HG02678 (cell line): ENCODE measurements around the gene NCOR2.

ENCODE experiments used
- ATAC-seq: cut with Tn5 transposase; IDR thresholded peaks from one replicate; pipeline ENCODE4 v1.9.1; 2021; ENCODE audit warnings: mild to moderate bottlenecking, moderate library complexity; ENCODE audit not compliant: unreplicated experiment

NCOR2 gene

DNA sequence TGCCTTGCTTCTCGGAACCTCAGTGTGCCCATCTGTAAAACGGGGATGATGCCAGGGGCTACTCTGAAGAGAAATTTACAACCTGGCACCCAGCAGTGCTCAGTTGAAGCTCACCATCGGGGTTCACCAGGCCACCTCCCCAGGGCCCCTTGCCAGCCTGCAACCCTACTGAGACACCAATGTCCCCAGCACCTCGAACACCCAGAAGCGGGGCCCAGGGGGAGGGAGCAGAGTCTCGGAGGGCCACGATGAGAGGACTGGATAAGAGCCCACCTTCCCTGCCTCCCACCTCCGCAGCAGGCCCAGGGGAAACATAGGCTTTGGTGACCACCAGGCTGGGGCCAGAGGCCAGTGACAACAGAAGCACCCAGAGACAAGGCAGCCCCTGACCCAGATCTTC, 22.4 kb downstream of the NCOR2 start:
- ATAC-seq, result no peak

DNA sequence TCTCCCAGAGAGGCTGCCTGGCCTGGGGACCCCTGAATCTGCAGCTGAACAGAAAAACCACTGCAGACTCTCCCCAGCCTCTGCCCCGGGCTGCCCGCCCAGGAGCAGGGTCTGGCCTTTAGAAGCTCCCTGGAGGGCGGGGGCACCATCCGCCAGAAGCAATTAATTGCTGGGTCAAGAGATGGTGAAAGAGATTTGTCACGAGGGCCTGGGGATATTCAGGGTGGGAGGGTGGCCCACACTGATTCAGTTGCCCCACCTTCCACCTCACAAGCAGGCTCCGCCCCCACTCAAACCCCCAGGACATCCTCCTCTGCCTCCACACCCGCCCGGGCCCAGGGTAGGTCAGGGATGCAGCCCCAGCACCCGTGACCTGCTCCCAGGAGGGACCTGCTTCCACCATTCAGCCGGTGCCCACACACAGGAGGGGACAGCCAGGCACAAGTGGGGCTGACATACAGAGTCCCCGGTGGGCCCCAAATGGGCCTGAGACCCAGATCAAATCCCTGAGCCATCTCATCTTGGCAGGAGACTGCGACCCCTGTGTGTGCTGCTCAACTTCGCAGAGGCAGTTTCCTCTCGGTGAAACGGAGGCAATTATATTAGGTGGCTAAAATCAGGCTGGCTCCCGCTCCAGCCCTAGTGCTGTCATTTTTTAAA, 23.0 kb downstream of the NCOR2 start:
- no peak for ATAC-seq

- ATAC-seq, result no peak
These were observed 23.7 kb downstream of the NCOR2 start for GRCh38 chr12:124543590-124544310.

DNA sequence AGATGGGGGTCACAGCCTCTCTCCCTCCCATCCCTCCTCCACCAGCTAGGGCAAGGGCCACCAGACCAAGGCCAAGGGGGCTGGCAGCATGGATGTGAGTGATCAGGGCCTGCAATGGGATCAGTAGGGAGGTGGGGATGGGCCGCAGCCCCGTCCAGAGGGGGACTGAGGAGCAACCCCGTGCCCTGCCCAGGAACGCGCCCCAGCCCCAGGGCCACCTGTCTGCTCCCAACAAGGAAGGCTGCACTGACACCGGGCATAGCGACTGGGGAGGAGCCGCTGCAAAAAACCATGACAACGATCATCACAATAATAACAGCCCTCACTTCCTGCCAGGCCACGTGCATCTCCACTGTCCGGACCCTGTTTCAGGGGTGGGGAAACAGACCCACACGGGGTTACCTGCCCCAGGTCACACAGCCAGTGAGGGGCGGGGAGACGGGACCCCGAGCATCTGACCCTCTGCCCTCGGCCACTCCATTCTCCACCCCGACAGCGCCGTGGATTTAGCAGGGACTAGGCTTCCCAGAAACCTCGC, 24.3 kb downstream of the NCOR2 start:
- peak; percentile 26 for ATAC-seq

DNA sequence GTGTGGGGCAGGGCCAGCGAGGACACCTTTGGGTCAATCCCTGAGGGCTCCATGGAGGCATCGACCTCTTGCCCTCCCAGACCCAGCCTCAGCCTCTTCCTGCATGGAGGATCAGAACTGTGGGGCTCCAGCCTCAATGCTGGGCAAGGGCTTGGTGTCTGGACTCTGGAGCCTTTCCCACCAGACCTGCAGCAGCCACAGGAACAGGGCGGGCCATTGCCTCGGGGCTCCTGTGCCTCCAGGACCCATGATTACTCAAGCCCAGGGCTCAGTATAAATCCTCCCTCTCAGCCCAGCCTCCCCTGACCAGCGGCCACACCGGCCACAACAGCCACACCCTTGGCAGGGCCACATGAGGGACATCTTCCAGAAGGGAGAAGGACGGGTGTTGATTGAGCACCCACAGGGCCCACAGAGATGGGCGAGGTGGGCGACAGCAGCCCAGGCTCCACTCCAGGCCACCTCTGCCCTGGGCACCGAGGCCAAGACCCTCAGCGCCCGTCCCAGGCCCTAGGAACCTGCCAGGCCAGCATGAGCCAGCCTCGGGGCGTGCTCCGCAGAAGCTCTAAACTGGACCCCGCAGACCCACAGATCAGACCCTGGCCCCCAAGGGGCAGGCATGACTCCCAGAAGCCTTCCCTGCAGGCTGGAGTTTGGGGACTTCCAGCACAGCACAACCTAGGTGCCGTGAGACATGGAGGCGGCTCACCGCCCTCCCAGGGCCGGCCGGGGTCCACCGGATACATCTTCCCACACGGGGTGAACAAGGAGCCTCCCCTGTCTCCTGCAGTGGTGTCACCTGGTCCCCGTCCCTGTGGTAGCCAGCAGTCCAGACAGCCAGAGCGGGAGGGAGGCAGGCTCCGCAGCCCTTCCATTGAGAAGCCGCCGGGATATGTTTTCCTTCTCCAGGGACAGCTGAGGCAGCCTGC, 25.1 kb downstream of the NCOR2 start:
- ATAC-seq, result no peak

- no peak for ATAC-seq
These were observed 26.1 kb downstream of the NCOR2 start for GRCh38 chr12:124541322-124541721.

DNA sequence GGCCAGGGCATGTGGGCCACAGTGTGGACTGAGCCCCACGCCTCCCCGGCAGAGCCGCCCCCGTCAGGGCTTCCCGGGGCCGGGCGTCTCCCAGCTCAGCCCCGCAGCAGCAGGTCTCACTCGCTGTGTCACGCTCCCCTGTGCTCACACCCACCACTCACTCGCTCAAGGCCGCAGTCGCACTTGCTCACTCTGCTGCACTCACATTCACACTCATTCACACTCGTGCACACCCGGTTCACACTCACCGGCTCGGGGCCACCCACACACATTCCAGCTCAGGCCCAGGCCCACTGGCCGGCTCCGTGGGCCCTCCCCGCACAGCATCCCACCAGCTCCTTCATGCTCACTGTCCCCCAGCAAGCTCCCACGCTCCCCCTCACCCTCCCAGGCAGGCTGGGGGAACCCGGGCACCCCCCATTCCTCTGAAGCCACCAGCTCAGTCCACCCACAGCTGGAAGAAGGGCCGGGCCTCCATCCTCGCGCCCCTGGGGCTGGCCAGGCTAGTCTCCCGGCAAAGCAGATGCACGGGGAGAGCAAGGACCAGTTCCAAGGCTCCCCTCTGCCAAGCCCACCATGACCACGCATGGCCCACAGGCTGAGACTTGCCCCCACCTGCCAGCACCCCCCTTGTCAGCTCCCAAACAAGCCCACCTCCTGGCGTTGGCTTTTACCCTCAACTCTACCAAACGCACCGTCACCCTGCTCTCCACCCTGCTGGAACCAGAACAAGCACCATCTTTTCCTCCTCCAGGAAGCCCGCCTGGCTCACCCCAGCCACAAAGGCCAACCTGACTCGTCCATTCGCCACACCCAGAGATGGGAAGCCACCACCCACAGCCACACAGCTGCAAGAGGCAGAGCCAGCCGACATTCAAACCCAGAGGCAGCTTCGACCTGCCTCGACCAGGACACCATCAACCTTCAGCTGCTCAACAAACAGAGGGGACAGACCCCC, 28.0 kb downstream of the NCOR2 start:
- ATAC-seq, result no peak

- ATAC-seq, result no peak
These were observed 29.0 kb downstream of the NCOR2 start for GRCh38 chr12:124538194-124539082.

- no peak for ATAC-seq
These were observed 29.8 kb downstream of the NCOR2 start for GRCh38 chr12:124537525-124538193.

DNA sequence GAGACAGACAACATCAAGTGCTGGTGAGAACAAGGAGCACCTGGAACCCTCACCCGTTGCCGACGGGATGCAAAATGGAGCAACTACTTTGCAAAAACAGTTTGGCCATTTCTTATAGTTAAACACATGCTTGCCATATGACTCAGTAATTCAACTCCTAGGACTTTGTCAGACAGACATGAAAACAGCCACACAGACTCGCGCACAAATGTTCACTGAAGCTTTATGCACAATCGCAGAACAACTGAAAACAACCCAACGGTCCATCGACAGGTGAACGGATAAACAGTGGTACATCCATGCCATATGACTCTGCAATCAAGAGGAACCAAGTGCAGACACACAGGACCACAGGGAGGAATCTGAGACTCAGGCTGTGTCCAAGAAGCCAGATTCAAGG, 30.8 kb downstream of the NCOR2 start:
- no peak for ATAC-seq

DNA sequence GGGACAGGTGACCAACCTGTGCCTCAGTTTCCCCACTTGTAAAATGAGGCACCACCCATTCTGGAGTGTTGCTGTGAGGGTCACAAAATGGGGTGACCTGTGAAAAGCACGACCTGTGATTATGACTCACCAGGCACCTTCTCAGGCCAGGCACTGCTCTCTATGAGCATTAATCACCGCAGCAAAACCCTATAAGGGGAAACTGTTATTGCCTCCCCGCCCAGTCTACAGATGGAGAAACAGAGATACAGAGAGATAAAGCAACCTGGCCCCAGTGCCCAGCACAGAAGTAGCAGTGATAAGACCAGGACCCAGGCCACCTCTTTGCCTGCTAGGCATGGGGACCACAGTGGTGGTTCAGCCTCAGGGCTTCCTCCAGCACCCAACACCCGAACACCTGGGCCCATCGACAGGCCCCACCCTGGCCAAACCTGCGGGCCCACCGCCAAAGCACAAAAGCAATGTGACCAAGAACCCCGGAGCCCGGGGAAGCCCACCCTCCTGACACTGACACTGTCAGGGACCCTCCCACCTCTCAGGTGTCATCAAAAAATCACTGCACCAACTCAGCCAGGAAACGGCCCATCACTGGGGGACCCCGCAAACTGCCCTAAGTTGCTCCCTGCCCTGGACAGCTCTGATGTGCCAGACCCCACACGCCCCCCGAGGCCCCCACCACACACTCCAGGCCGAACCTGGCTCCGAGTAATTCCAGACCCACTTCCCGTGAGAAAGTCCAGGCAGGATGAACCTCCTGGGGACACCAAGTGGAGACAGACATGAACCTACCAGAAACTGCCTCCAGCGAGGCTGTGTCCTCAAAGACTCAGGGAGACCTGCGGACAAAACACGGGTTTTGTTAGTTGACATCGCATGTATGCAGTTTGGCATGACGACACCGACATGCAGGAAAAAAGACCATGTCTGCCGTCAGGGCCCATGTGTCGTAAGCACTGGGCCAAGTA, 32.4 kb downstream of the NCOR2 start:
- ATAC-seq, result no peak

GRCh38 chr12:124533456-124533855, 34.0 kb downstream of the NCOR2 start:
- ATAC-seq, result no peak

GRCh38 chr12:124532967-124533366, 34.4 kb downstream of the NCOR2 start:
- no peak for ATAC-seq

DNA sequence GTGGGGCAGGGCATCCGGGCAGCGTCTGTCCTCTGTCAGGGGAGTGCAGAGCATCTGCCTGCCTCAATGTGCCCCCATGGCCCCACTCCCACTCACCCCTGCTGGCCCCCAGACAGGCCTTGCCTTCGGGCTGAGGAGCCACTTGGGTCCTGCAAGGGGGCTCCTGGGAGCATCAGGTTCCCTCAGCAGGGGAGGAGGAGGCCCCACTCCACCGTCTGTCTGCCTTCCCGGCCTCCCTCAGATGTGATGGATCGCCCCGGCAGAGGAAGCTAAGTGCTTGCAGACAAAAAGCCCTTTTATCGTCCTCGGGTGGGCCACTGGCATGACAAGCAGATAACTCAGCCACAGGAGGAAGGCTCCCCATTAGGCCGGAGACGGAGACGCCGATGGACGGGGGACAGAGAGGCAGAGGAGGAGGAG, 35.1 kb downstream of the NCOR2 start:
- no peak for ATAC-seq

GRCh38 chr12:124531906-124532305, 35.5 kb downstream of the NCOR2 start:
- ATAC-seq, result no peak

- no peak for ATAC-seq
These were observed 36.1 kb downstream of the NCOR2 start for GRCh38 chr12:124531281-124531745.

GRCh38 chr12:124530637-124531263, 36.7 kb downstream of the NCOR2 start:
- no peak for ATAC-seq
